ENCODE results near the gene INO80B.
"Not testable (repeated sequence)": the region's sequence is repeated elsewhere in the genome, so short reads cannot be mapped to it uniquely, and the experiment has no call there.

The INO80B gene

DNA sequence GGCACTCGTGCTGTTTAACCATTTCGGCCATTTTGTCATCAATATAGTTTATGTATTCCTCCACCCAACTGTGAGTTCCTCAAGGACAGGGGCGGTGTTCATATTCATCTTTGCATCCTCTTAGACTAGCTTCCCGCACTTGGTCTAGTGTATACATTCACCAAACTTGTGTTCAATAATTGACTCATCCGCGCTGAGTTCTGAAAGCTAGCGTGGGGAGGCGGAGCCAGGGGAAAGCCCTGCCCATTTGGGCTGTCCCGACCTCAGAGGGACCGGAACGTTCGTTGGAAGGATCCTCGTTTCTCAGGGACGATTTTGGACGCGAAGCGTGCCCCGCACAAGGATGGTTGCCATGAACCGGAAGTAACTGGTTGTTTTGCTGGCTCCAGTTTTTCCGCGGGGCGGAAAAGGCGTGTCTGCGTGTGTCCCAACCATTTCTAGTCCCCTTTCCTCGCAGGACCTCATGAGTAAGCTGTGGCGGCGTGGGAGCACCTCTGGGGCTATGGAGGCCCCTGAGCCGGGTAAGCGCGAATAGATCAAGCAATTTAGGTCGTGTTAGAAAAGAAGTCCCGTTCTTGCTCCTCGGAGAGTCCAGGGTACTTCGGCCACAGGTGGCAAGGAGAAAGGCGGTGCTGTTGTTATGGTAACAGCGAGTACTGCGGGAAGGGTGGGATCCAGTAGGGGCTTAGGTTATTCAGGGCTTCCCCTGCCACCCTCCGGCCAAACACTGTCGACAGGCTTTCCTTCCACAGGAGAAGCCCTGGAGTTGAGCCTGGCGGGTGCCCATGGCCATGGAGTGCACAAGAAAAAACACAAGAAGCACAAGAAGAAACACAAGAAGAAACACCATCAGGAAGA, at the start of gene INO80B:
Gene INO80B (plus strand): TSS at position 434 of the 858 bp plus-strand sequence. CDS start 30 bp downstream, at position 464.
- peak; percentile 98 for DNase-seq

DNA sequence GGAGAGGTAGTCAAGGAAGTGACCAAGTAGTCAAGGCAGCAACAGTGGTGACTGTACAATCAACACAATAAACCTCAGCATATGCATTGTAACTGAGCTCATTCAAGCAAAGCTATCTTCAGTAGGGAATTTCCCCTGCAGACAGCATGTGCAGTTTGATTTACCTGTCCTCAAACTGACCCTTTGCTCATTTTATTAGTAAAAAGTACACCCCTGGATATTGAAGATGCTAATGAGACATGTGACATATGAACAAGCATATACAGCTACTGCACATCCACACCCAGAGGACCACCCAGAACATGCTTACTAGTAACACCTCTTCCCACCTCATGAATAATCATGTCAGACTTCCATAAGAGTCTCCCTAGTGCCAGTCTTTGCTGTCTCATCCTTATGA, 48.9 kb upstream of the INO80B start:
- peak; percentile 23 for DNase-seq

DNA sequence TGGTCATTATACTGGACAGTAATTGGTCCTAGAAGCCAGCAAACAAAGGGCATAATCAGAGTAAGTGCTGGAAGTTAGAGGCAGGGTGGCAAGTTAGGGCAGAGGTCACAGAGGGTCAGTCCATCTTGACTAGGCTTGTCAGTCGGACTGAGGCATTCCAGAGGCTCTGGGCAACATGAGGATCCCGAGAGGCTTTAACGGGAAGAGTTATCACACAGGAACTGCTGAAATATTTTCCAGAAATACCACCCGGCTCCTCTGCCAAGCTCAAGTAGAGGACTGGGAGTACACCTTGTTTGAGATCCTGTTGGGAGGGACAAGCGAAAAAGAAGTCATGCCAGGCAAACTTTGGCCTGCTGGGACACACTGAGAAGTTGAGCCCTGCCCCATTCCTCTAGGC, 47.2 kb upstream of the INO80B start:
- DNase-seq: no peak

DNA sequence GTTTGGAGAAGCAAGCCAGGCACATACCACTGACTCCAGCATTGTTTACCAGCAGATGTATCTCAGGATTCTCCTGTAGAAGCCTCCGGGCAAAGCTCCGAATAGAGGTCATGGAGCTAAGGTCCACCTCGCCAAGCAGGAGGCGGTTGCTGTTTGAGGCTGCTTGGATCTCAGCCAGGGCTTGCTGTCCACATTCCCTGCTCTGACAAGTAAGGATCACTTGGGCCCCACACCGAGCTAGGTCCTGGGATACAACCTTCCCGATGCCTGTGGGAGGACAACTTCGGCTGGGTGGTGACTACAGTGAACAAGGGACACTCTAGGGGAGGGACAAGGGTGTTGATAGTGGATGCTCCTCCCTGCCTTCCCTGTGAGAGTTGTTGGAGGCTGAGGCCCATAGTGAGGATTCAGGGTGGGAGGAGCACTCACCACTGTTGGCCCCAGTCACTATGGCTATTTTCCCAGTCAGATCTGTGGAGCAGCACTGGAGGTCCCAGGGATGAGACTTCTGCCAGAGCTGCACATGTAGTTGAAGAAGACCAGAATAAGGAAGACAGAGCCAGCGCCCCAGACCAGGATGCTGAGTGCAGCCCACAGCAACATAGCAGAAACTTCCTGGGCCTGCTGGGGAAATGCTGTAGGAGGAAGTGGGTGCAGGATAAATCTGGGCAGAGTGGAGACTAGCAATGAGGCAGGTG, 41.7 kb upstream of the INO80B start:
- no peak for DNase-seq

DNA sequence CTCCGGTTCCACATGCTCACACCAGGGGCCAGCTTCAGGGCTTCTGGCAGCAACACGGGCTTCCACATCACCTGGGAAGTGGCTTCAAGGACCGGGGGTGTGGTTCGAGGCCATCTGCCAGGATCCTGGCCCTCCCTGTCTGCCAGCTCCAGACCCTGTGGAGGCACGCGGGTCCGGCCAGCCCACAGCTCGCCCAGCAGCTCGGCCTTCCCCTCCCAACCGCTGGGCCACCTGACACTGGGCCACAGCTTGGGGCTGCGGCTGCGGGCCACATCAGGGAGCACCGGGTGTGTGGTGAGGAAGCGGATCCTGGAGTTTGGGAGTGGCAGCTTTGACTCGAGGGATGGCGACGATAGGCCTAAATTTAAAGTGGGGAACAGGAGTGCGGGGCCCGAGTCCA, 40.4 kb upstream of the INO80B start:
- no peak for DNase-seq

GRCh38 chr2:74414881-74415761, 39.8 kb upstream of the INO80B start:
- no peak for DNase-seq

GRCh38 chr2:74415762-74416395, 39.0 kb upstream of the INO80B start:
- no peak for DNase-seq

DNA sequence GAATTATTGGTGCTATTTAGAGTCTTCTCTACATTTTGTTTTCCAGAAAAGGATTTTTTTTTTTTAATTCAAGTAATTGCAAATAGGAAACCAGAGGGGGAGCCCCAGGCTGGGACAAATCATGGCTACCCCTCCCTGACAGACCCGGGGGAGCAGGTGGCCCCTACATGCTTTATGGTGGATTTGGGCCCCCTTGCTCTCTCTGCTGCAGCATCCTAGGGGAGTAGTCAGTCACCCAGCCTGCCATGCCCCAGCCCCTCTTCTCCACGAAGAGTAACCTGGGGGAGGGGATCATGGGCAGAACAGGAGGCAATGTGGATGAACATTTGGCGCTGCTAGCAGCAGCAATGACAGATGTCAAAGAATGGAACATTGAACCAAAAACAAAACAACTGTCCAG, 38.1 kb upstream of the INO80B start:
- no peak for DNase-seq

- no peak for DNase-seq
These were observed 37.7 kb upstream of the INO80B start for GRCh38 chr2:74417197-74417596.

DNA sequence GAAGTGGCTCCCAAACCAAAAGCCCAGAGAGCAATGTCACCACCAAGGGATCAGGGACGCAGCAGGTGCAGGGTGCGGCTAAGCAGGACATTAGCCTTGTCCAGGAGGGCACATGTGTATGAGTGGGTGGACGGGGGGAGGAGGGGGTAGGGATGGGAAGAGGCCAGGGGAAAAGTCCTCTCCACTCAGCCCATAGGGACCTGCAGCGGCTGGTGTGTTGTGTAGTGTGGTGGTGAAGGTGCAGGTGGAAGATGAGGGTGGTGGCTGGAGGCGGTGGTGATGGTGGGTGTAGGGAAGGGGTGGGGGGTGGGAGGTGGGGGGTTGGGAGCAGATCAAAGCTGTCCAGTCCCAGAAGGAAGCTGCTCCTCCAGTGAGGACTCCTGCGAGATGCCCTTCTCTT, 37.1 kb upstream of the INO80B start:
- no peak for DNase-seq

- no peak for DNase-seq
These were observed 36.6 kb upstream of the INO80B start for GRCh38 chr2:74418312-74418711.

GRCh38 chr2:74419345-74419744, 35.5 kb upstream of the INO80B start:
- peak; percentile 26 for DNase-seq

DNA sequence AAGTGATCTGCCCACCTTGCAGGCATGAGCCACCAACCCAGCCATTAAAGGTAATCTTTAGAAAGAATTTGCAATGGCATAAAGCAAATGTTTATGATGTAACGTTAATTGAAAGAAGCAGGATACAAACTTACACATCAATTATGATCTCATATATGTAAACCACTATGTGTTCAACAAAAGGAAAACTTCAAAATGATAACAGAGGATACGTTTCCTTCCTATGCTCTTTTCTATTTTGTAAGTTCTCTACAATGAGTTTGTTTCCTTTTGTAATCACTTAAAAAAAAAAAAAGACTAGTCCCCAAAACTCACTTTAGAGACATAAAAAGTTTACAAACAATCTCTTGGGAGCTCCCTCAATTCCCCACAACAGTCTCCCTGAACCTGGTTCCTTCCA, 34.9 kb upstream of the INO80B start:
- no peak for DNase-seq

GRCh38 chr2:74420443-74421103, 34.3 kb upstream of the INO80B start:
- DNase-seq: not testable (repeated sequence)

GRCh38 chr2:74421221-74421870, 33.5 kb upstream of the INO80B start, which contains the start of the genes C2orf81 and WDR54:
Gene C2orf81 (minus strand): TSS chr2:74421619. CDS start chr2:74421560, 59 bp downstream.
Gene WDR54 (plus strand): TSS chr2:74421730. CDS start chr2:74422154, 424 bp downstream.
- DNase-seq: peak; percentile 97

DNA sequence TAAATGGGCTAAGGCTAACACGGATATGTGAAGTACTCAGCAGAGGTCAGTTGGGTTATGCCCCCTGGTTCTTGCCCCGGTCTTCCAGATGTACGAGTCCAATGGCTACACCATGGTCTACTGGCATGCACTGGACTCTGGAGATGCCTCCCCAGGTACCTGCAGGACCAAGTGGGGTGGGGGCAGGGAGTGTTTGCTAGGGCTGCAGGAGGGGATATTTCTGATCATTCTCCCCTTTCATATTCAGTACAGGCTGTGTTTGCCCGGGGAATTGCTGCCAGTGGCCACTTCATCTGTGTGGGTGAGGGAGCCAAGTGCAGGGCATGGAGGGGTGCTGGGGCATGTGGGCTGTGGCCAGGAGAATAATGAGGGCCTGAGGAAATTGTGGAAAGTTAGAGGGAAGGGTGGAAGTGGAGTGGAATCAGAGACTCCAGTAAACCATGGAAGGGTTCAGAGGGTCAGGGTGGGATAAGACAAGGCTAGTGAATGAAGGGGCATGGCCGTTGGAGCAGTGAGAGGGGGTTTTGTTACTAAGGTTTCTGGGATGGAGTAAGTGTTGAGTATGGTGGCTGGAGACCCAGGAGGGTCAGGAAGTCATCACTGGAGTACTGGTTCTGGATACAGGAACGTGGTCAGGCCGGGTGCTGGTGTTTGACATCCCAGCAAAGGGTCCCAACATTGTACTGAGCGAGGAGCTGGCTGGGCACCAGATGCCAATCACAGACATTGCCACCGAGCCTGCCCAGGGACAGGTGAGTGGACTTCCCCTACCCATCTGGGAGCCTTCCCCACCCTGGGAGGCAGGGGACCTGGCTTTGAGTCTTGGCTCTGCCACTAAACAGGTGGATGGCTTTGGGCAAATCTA, 31.4 kb upstream of the INO80B start:
- DNase-seq: no peak

GRCh38 chr2:74424139-74424992, 30.5 kb upstream of the INO80B start:
- DNase-seq: no peak

- DNase-seq: no peak
These were observed 29.9 kb upstream of the INO80B start for GRCh38 chr2:74424995-74425406.

GRCh38 chr2:74425523-74425922, 29.4 kb upstream of the INO80B start:
- no peak for DNase-seq
